ENCODE measurements around the gene IL36RN.
"Not testable (repeated sequence)": the region's sequence is repeated elsewhere in the genome, so short reads cannot be mapped to it uniquely, and the experiment has no call there.

The IL36RN gene

DNA sequence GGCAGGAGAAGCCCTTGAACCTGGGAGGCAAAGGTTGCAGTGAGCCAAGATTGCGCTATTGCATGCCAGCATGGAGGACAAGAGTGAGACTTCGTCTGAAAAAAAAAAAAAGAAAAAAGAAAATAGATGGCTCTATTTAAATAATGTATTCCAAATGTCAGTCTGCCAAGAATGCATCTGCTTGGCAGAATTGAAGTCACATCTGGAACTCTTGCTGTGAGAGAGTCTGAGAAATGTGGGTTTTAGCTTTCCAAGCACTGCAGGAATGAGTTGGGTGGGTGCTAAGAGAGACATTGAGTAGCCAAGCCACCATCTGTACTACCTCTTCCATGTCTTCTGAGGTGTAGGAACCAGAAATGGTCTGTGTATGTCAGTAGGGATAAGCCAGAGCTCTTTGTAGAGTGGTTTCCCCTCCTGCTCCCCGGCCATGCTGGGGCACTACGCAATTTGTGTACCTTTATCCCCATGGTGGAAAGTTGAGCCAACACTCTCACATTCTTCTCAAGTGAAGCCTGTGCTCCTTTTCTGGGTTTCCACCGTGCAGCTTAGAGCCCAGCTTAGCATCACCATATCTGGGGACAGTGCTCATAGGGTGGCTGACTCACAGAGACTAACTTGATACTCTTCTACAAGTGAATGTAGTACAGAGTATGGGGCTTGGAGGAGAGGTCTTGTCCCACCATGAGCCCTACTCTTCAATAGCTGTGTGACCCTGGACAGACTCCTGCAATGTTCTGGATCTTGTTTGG is 34.0 kb downstream of the IL36RN start:
- peaks cover 12% of the 10 kb centered on the region for H3K9me3 Mint-ChIP-seq (ENCODE audit: low read depth)
- H3K27ac Mint-ChIP-seq: no peak overlapping the region
- peaks cover 9% of the 10 kb centered on the region for H3K36me3 Mint-ChIP-seq
- no peaks in the 10 kb centered on the region for H3K27me3 Mint-ChIP-seq
- peaks cover 8% of the 10 kb centered on the region for H3K4me1 Mint-ChIP-seq (ENCODE audit: low read depth)
- no peak overlapping the region for H3K4me3 Mint-ChIP-seq

DNA sequence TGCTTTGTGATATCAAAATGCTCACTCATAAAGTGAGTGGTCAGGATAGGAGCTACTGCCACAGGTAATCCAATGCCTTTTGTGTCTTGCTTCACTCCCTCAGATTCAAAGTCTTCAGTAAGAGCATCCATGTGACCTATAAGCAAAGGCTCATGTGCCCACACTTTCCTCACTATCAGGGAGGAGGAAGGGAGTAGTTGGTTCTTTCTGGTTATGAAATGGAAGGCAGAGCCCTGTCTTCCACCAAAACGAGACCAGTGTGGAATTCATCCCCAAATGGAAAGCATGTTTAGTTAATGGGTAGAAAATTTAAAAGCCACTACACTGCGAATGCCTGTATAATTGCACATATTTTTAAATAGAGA is 34.6 kb downstream of the IL36RN start:
- no peak overlapping the region for H3K27ac Mint-ChIP-seq
- no peaks in the 10 kb centered on the region for H3K27me3 Mint-ChIP-seq

GRCh38 chr2:113096306-113096705 is 37.3 kb downstream of the IL36RN start:
- H3K4me3 Mint-ChIP-seq, H3K27ac Mint-ChIP-seq, H3K36me3 Mint-ChIP-seq, H3K27me3 Mint-ChIP-seq: not testable (repeated sequence)
- peaks cover 12% of the 10 kb centered on the region for H3K9me3 Mint-ChIP-seq (ENCODE audit: low read depth)
- H3K4me1 Mint-ChIP-seq (ENCODE audit: low read depth): peaks cover 13% of the 10 kb centered on the region

More for the DNA sequence above, 34.6 kb downstream of the IL36RN start:
- peaks cover 13% of the 10 kb centered on the region for H3K4me1 Mint-ChIP-seq (ENCODE audit: low read depth)
- peaks cover 12% of the 10 kb centered on the region for H3K9me3 Mint-ChIP-seq (ENCODE audit: low read depth)
- H3K4me3 Mint-ChIP-seq: no peak overlapping the region
- H3K36me3 Mint-ChIP-seq: peaks cover 9% of the 10 kb centered on the region

DNA sequence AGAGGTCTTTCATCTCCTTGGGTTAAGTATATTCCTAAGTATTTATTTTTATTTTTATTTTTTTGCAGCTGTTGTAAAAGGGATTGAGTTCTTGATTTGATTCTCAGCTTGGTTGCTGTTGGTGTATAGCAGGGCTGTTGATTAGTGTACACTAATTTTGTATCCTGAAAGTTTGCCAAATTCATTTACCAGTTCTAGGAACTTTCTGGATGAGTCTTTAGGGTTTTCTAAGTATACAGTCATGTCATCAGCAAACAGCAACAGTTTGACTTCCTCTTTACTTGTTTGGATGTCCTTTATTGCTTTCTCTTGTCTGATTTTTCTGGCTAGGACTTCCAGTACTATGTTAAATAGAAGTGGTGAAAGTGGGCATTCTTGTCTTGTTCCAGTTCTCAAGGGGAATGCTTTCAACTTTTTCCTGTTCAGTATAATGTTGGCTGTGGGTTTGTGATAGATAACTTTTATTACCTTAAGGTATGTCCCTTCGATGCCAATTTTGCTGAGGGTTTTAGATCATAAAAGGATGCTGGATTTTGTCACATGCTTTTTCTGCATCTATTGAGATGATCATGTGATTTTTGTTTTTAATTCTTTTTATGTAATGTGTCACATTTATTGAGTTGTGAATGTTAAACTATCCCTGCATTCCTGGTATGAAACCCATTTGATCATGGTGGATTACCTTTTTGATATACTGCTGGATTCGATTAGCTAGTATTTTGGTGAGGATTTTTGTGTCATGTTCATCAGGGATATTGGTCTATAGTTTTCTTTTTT is 38.0 kb downstream of the IL36RN start:
- H3K27me3 Mint-ChIP-seq, H3K36me3 Mint-ChIP-seq, H3K27ac Mint-ChIP-seq, H3K4me3 Mint-ChIP-seq: not testable (repeated sequence)
- Mint-ChIP-seq H3K4me1 (ENCODE audit: low read depth) (peaks cover 13% of the 10 kb centered on the region), H3K9me3 (ENCODE audit: low read depth) (peaks cover 12% of the 10 kb centered on the region)

DNA sequence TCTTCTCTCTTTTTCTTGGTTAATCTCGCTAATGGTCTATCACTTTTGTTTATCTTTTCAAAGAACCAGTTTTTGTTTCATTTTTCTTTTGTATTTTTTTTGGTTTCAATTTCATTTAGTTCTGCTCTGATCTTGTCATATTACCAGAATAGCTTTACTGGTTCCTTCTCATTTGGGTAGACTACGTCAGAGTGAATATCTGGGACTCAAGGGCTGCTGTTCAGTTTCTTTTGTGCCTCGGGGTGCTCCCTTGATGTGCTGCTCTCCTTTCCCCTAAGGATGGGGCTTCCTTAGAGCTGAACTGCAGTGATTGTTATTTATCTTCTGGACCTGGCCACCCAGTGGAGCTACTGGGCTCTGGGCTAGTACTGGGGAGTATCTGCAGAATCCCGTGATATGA is 39.0 kb downstream of the IL36RN start:
- peaks cover 9% of the 10 kb centered on the region for H3K36me3 Mint-ChIP-seq
- H3K27ac Mint-ChIP-seq: peak overlapping the region; percentile 71
- H3K9me3 Mint-ChIP-seq (ENCODE audit: low read depth): peaks cover 12% of the 10 kb centered on the region
- peaks cover 13% of the 10 kb centered on the region for H3K4me1 Mint-ChIP-seq (ENCODE audit: low read depth)
- H3K27me3 Mint-ChIP-seq: no peaks in the 10 kb centered on the region
- H3K4me3 Mint-ChIP-seq: peak overlapping the region; percentile 56

- Mint-ChIP-seq H3K4me3 (peak overlapping the region; percentile 56), H3K4me1 (ENCODE audit: low read depth) (peaks cover 17% of the 10 kb centered on the region), H3K27me3 (no peaks in the 10 kb centered on the region), H3K27ac (peak overlapping the region; percentile 71), H3K9me3 (ENCODE audit: low read depth) (peaks cover 12% of the 10 kb centered on the region), H3K36me3 (peaks cover 9% of the 10 kb centered on the region)
Observed at GRCh38 chr2:113098532-113098931, 39.5 kb downstream of the IL36RN start.

DNA sequence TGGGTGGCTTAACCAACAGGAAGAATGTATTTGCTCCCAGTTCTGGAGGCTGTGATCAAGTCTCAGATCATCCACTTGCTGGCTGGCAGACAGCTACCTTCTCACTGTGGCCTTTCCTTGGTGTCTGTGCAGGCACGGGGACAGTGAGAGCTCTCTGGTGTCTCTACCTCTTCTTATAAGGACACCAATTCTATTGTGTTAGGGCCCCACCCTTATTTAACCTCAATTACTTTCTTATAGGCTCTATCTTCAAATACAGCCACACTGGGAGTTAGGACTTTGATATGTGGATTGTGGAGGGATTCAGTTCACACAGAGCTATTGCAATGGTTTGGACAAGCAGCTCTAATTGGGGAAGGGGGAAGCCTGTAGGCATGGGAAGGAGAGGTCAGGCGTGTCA is 43.1 kb downstream of the IL36RN start:
- peaks cover 7% of the 10 kb centered on the region for H3K9me3 Mint-ChIP-seq (ENCODE audit: low read depth)
- no peak overlapping the region for H3K4me3 Mint-ChIP-seq
- H3K27ac Mint-ChIP-seq: peak overlapping the region; percentile 18
- H3K36me3 Mint-ChIP-seq: peaks cover 6% of the 10 kb centered on the region
- no peaks in the 10 kb centered on the region for H3K27me3 Mint-ChIP-seq
- H3K4me1 Mint-ChIP-seq (ENCODE audit: low read depth): peaks cover 38% of the 10 kb centered on the region

DNA sequence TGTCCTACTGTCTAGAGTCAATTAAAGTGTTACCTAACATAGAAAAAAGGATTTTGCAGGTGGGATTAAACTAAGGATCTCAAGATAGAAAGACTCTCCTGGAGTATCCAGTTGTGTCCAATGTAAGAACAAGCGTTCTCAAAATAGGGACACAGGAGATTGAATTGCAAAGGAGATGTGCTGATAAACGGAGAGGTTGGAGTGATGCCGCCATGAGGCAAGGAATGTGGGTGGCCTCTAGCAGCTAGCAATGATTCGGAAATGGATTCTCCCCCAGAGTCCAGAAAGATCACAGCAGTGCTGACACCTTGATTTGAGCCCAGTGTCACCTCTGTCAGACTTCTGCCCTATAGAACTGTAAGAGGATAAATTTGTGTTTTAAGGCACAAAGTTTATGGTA is 44.3 kb downstream of the IL36RN start:
- peaks cover under 1% of the 10 kb centered on the region for H3K27me3 Mint-ChIP-seq
- no peaks in the 10 kb centered on the region for H3K9me3 Mint-ChIP-seq (ENCODE audit: low read depth)
- H3K4me1 Mint-ChIP-seq (ENCODE audit: low read depth): peaks cover 29% of the 10 kb centered on the region
- H3K36me3 Mint-ChIP-seq: no peaks in the 10 kb centered on the region
- no peak overlapping the region for H3K4me3 Mint-ChIP-seq
- H3K27ac Mint-ChIP-seq: peak overlapping the region; percentile 86

GRCh38 chr2:113104054-113104611 is 45.1 kb downstream of the IL36RN start:
- Mint-ChIP-seq H3K4me3 (peak overlapping the region; percentile 17), H3K36me3 (no peaks in the 10 kb centered on the region), H3K9me3 (ENCODE audit: low read depth) (no peaks in the 10 kb centered on the region), H3K27me3 (peaks cover 2% of the 10 kb centered on the region), H3K27ac (peak overlapping the region; percentile 86), H3K4me1 (ENCODE audit: low read depth) (peaks cover 26% of the 10 kb centered on the region)

- Mint-ChIP-seq H3K9me3 (ENCODE audit: low read depth) (no peaks in the 10 kb centered on the region), H3K4me1 (ENCODE audit: low read depth) (peaks cover 26% of the 10 kb centered on the region), H3K4me3 (peak overlapping the region; percentile 15), H3K36me3 (no peaks in the 10 kb centered on the region), H3K27ac (peak overlapping the region; percentile 86), H3K27me3 (peaks cover 2% of the 10 kb centered on the region)
Observed at GRCh38 chr2:113105047-113105785, 46.2 kb downstream of the IL36RN start.

GRCh38 chr2:113111121-113111520 is 52.1 kb downstream of the IL36RN start:
- Mint-ChIP-seq H3K27ac (no peak overlapping the region), H3K9me3 (ENCODE audit: low read depth) (no peaks in the 10 kb centered on the region), H3K4me1 (ENCODE audit: low read depth) (no peaks in the 10 kb centered on the region), H3K4me3 (no peak overlapping the region), H3K27me3 (peaks cover 2% of the 10 kb centered on the region), H3K36me3 (no peaks in the 10 kb centered on the region)

GRCh38 chr2:113111823-113112287 is 52.9 kb downstream of the IL36RN start:
- no peak overlapping the region for H3K27ac Mint-ChIP-seq
- H3K9me3 Mint-ChIP-seq (ENCODE audit: low read depth): no peaks in the 10 kb centered on the region
- H3K36me3 Mint-ChIP-seq: no peaks in the 10 kb centered on the region
- H3K4me3 Mint-ChIP-seq: no peak overlapping the region
- H3K27me3 Mint-ChIP-seq: peaks cover 2% of the 10 kb centered on the region
- peaks cover 4% of the 10 kb centered on the region for H3K4me1 Mint-ChIP-seq (ENCODE audit: low read depth)

GRCh38 chr2:113112441-113112840 is 53.4 kb downstream of the IL36RN start:
- peaks cover 2% of the 10 kb centered on the region for H3K27me3 Mint-ChIP-seq
- no peaks in the 10 kb centered on the region for H3K9me3 Mint-ChIP-seq (ENCODE audit: low read depth)
- no peak overlapping the region for H3K27ac Mint-ChIP-seq
- H3K36me3 Mint-ChIP-seq: no peaks in the 10 kb centered on the region
- H3K4me3 Mint-ChIP-seq: no peak overlapping the region
- H3K4me1 Mint-ChIP-seq (ENCODE audit: low read depth): peaks cover 6% of the 10 kb centered on the region

DNA sequence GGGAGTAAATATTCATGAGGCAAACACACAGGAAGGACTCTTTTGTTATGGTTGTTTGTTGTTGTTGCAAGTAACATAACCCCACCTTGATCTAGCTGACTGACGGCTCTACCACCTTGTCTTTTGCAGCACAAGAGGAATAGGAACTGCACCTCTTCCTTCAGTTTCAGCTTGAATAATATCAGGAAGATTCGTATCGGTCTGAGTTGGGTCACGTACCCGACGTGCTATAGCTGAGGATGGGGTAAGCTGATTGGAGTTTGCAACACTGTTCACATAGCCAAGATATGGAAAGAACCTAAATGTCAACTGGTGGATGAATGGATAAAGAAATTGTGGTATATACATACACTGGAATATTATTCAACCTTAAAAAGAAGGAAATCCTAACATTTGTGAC is 53.9 kb downstream of the IL36RN start:
- Mint-ChIP-seq H3K27me3 (peaks cover 2% of the 10 kb centered on the region), H3K9me3 (ENCODE audit: low read depth) (no peaks in the 10 kb centered on the region), H3K36me3 (no peaks in the 10 kb centered on the region), H3K27ac (no peak overlapping the region), H3K4me1 (ENCODE audit: low read depth) (peaks cover 7% of the 10 kb centered on the region), H3K4me3 (no peak overlapping the region)

- Mint-ChIP-seq H3K27me3 (no peaks in the 10 kb centered on the region), H3K4me1 (ENCODE audit: low read depth) (peaks cover 7% of the 10 kb centered on the region), H3K9me3 (ENCODE audit: low read depth) (no peaks in the 10 kb centered on the region), H3K36me3 (no peaks in the 10 kb centered on the region), H3K4me3 (no peak overlapping the region), H3K27ac (no peak overlapping the region)
Observed at GRCh38 chr2:113113807-113114206, 54.8 kb downstream of the IL36RN start.
